Smooth muscle cell (in vitro differentiated cells): ENCODE data around the gene MCF2L2. TPM values are rescaled to one million over a fixed set of nuclear protein-coding genes. Genes with fewer than 3 reads are reported as not detected.

ENCODE experiments used
- DNase-seq: peaks from one replicate; lab custom pipeline; 2025; ENCODE audit not compliant: unreplicated experiment; lab: John Stamatoyannopoulos, UW
- H2AFZ ChIP-seq: fragments of 200-600 bp; sonication (generic); 2 replicates; pipeline ENCODE4 v1.6.0; 2016; ENCODE audit warnings: antibody characterized with exemption, low read depth, mild to moderate bottlenecking
- H3F3A ChIP-seq: fragments of 200-600 bp; sonication (generic); 2 replicates; pipeline ENCODE4 v1.6.0; 2017; ENCODE audit warnings: antibody characterized with exemption, low read depth
- H3K27ac ChIP-seq: fragments of 200-600 bp; sonication (generic); 2 replicates; pipeline ENCODE4 v1.5.1; 2016; ENCODE audit warnings: low read depth, mild to moderate bottlenecking
- H3K27me3 ChIP-seq: fragments of 200-600 bp; sonication (generic); 2 replicates; pipeline ENCODE4 v1.6.1; 2016; ENCODE audit warnings: low read depth, mild to moderate bottlenecking
- H3K36me3 ChIP-seq: fragments of 200-600 bp; sonication (generic); 2 replicates; pipeline ENCODE4 v1.5.1; 2016; ENCODE audit warnings: low read depth
- H3K4me1 ChIP-seq: fragments of 200-600 bp; sonication (generic); 2 replicates; pipeline ENCODE4 v1.5.1; 2016; ENCODE audit warnings: low read depth
- H3K4me2 ChIP-seq: fragments of 200-600 bp; sonication (generic); 2 replicates; pipeline ENCODE4 v1.6.0; 2016; ENCODE audit warnings: mild to moderate bottlenecking
- H3K4me3 ChIP-seq: fragments of 200-600 bp; sonication (generic); 2 replicates; pipeline ENCODE4 v1.5.1; 2016; ENCODE audit warnings: mild to moderate bottlenecking
- H3K79me2 ChIP-seq: fragments of 200-600 bp; sonication (generic); 2 replicates; pipeline ENCODE4 v1.6.0; 2016; ENCODE audit warnings: low read depth, mild to moderate bottlenecking
- H3K9ac ChIP-seq: fragments of 200-600 bp; sonication (generic); 2 replicates; pipeline ENCODE4 v1.6.0; 2016; ENCODE audit warnings: low read depth
- H3K9me3 ChIP-seq: fragments of 200-600 bp; sonication (generic); replicated peaks from 2 replicates; pipeline ENCODE4 v1.5.1; 2016; ENCODE audit warnings: low read depth
- H4K20me1 ChIP-seq: fragments of 200-600 bp; sonication (generic); 2 replicates; pipeline ENCODE4 v1.6.0; 2016; ENCODE audit warnings: low read depth
- CTCF ChIP-seq: fragments of 200-600 bp; sonication (generic); IDR thresholded peaks from 2 replicates; pipeline ENCODE4 v1.5.1; 2017; ENCODE audit warnings: borderline replicate concordance, mild to moderate bottlenecking, antibody characterized with exemption; ENCODE audit not compliant: insufficient read depth, poor library complexity, severe bottlenecking
- WGBS: methylation state at CpG from one replicate; pipeline ENCODE4 v1.1.7; 2016; ENCODE audit warnings: low lambda C conversion rate; 5-methylcytosine and 5-hydroxymethylcytosine counted together
- polyA plus RNA-seq: library from polyadenylated mRNA; unstranded; fragments of >200 nt; fragmentation: Nextera tagmentation; extraction: Ambion mirVana; gene quantifications from 2 replicates; pipeline ENCODE4 v1.2.1, GENCODE V29; 2016
- total RNA-seq: library from RNA; depleted of rRNA; stranded (reverse); fragments of >200 nt; gene quantifications from 2 replicates; pipeline ENCODE4 v1.2.3, GENCODE V29; 2014

Gene MCF2L2
- total and polyA plus RNA-seq, 2 experiments from 2014 or later, result 0.09 TPM; not detected in 1

GRCh38 chr3:183339461-183340086 lies 88.8 kb downstream of the MCF2L2 start:
- no peak overlapping the region for H3K4me3 ChIP-seq
- no peaks in the 10 kb centered on the region for H3K27me3 ChIP-seq
- H3K36me3 ChIP-seq, result no peaks in the 10 kb centered on the region
- H3K9me3 ChIP-seq, result no peaks in the 10 kb centered on the region
- no peak overlapping the region for H2AFZ ChIP-seq
- no peaks in the 10 kb centered on the region for H3K4me1 ChIP-seq
- H3K79me2 ChIP-seq, result no peaks in the 10 kb centered on the region
- no peaks in the 10 kb centered on the region for H4K20me1 ChIP-seq
- H3K9ac ChIP-seq, result no peak overlapping the region
- H3K4me2 ChIP-seq, result no peak overlapping the region
- no peaks in the 10 kb centered on the region for H3F3A ChIP-seq
- H3K27ac ChIP-seq, result no peak overlapping the region
- TF ChIP-seq CTCF, result no peak
- DNase-seq, result no peak
- WGBS, result 92% methylated on average over 8 of the region's 8 CpGs

- no peak for DNase-seq
- H3K27me3 ChIP-seq, result no peaks in the 10 kb centered on the region
- TF ChIP-seq CTCF, result no peak
- no peaks in the 10 kb centered on the region for H3K4me1 ChIP-seq
- no peaks in the 10 kb centered on the region for H4K20me1 ChIP-seq
- H3K36me3 ChIP-seq, result no peaks in the 10 kb centered on the region
- WGBS, result 95% methylated on average over 7 of the region's 7 CpGs
- no peaks in the 10 kb centered on the region for H3K79me2 ChIP-seq
- H3F3A ChIP-seq, result no peaks in the 10 kb centered on the region
- no peak overlapping the region for H3K4me3 ChIP-seq
- no peak overlapping the region for H2AFZ ChIP-seq
- no peaks in the 10 kb centered on the region for H3K9me3 ChIP-seq
- H3K27ac ChIP-seq, result no peak overlapping the region
- no peak overlapping the region for H3K4me2 ChIP-seq
- H3K9ac ChIP-seq, result no peak overlapping the region
Observed at GRCh38 chr3:183338520-183338919, 89.9 kb downstream of the MCF2L2 start.

- H3K9me3 ChIP-seq, result no peaks in the 10 kb centered on the region
- peaks cover 19% of the 10 kb centered on the region for H3K4me1 ChIP-seq
- H3K27ac ChIP-seq, result no peak overlapping the region
- H3K36me3 ChIP-seq, result no peaks in the 10 kb centered on the region
- H2AFZ ChIP-seq, result no peak overlapping the region
- no peaks in the 10 kb centered on the region for H4K20me1 ChIP-seq
- no peaks in the 10 kb centered on the region for H3F3A ChIP-seq
- WGBS, result 88% methylated on average over 8 of the region's 8 CpGs
- H3K79me2 ChIP-seq, result no peaks in the 10 kb centered on the region
- H3K4me3 ChIP-seq, result no peak overlapping the region
- H3K4me2 ChIP-seq, result no peak overlapping the region
- TF ChIP-seq CTCF, result no peak
- no peaks in the 10 kb centered on the region for H3K27me3 ChIP-seq
- no peak for DNase-seq
- no peak overlapping the region for H3K9ac ChIP-seq
Observed at GRCh38 chr3:183332487-183332886, 95.9 kb downstream of the MCF2L2 start.

GRCh38 chr3:183331498-183331897 lies 96.9 kb downstream of the MCF2L2 start:
- Histone ChIP-seq H3K27ac (no peak overlapping the region), H3K4me2 (no peak overlapping the region), H2AFZ (no peak overlapping the region), H3K79me2 (no peaks in the 10 kb centered on the region), H3K36me3 (no peaks in the 10 kb centered on the region), H3F3A (no peaks in the 10 kb centered on the region), H3K4me1 (peaks cover 19% of the 10 kb centered on the region), H3K9ac (no peak overlapping the region), H4K20me1 (no peaks in the 10 kb centered on the region), H3K9me3 (no peaks in the 10 kb centered on the region), H3K27me3 (no peaks in the 10 kb centered on the region), H3K4me3 (no peak overlapping the region)
- WGBS, result 41% methylated on average over 3 of the region's 3 CpGs
- no peak for TF ChIP-seq CTCF
- no peak for DNase-seq
